Ishikawa (cell line): ENCODE measurements around the gene TMEM198.

ENCODE experiments used
- CEBPB ChIP-seq: IDR thresholded peaks from 2 replicates; pipeline ENCODE4 v1.6.1; 2012
- CREB1 ChIP-seq: IDR thresholded peaks from 2 replicates; pipeline ENCODE4 v1.6.1; 2012; ENCODE audit warnings: low read depth
- EGR1 ChIP-seq: IDR thresholded peaks from 2 replicates; pipeline ENCODE4 v1.6.1; 2012
- EP300 ChIP-seq: IDR thresholded peaks from 2 replicates; pipeline ENCODE4 v1.6.1; 2012; ENCODE audit warnings: borderline replicate concordance
- FOXM1 ChIP-seq: IDR thresholded peaks from 2 replicates; pipeline ENCODE4 v1.6.1; 2012; ENCODE audit warnings: low read depth, borderline replicate concordance
- MAX ChIP-seq: IDR thresholded peaks from 2 replicates; pipeline ENCODE4 v1.6.1; 2012
- NFIC ChIP-seq: IDR thresholded peaks from 2 replicates; pipeline ENCODE4 v1.6.1; 2012
- RAD21 ChIP-seq: IDR thresholded peaks from 2 replicates; pipeline ENCODE4 v1.6.1; 2012; ENCODE audit warnings: low read depth
- REST ChIP-seq: IDR thresholded peaks from 2 replicates; pipeline ENCODE4 v1.6.1; 2012; ENCODE audit warnings: low read depth, mild to moderate bottlenecking
- TAF1 ChIP-seq: IDR thresholded peaks from 2 replicates; pipeline ENCODE4 v1.6.1; 2012; ENCODE audit warnings: low read depth, mild to moderate bottlenecking
- TCF12 ChIP-seq: IDR thresholded peaks from 2 replicates; pipeline ENCODE4 v1.6.1; 2012; ENCODE audit warnings: low read depth
- TEAD4 ChIP-seq: IDR thresholded peaks from 2 replicates; pipeline ENCODE4 v1.6.1; 2012
- USF1 ChIP-seq: IDR thresholded peaks from 2 replicates; pipeline ENCODE4 v1.6.1; 2012
- YY1 ChIP-seq: IDR thresholded peaks from 2 replicates; pipeline ENCODE4 v1.6.1; 2012; ENCODE audit warnings: low read depth
- ZBTB7A ChIP-seq: IDR thresholded peaks from 2 replicates; pipeline ENCODE4 v1.6.1; 2012; ENCODE audit warnings: low read depth

TMEM198 gene

GRCh38 chr2:219553168-219553417 lies 9.3 kb downstream of the TMEM198 start:
- no peak for TF ChIP-seq EP300
- TF ChIP-seq CREB1 = no peak
- no peak for TF ChIP-seq REST
- no peak for TF ChIP-seq CEBPB
- TF ChIP-seq FOXM1 = no peak
- TF ChIP-seq USF1 = no peak
- TF ChIP-seq YY1 = no peak
- no peak for TF ChIP-seq ZBTB7A
- TF ChIP-seq TCF12 = no peak
- TF ChIP-seq RAD21 = no peak
- TF ChIP-seq MAX = no peak

GRCh38 chr2:219553463-219553963 lies 9.7 kb downstream of the TMEM198 start:
- TF ChIP-seq RAD21 (no peak), TAF1 (no peak), TCF12 (no peak), USF1 (no peak), MAX (no peak), EGR1 (no peak), YY1 (no peak), ZBTB7A (no peak), FOXM1 (no peak), EP300 (no peak), TEAD4 (no peak), CREB1 (no peak), NFIC (no peak), CEBPB (no peak), REST (no peak)

GRCh38 chr2:219554350-219554749 lies 10.5 kb downstream of the TMEM198 start:
- TF ChIP-seq CREB1 (no peak), EP300 (no peak), TEAD4 (no peak), ZBTB7A (no peak), YY1 (no peak), REST (no peak), RAD21 (no peak), TAF1 (no peak), EGR1 (no peak), NFIC (no peak), MAX (no peak), USF1 (no peak), TCF12 (no peak), FOXM1 (no peak), CEBPB (no peak)

GRCh38 chr2:219555956-219556355 lies 12.1 kb downstream of the TMEM198 start:
- TF ChIP-seq EP300 = no peak
- TF ChIP-seq USF1 = no peak
- no peak for TF ChIP-seq MAX
- TF ChIP-seq RAD21 = no peak
- no peak for TF ChIP-seq EGR1
- no peak for TF ChIP-seq YY1
- no peak for TF ChIP-seq FOXM1
- TF ChIP-seq TCF12 = no peak
- TF ChIP-seq NFIC = no peak
- TF ChIP-seq ZBTB7A = no peak
- no peak for TF ChIP-seq CEBPB
- TF ChIP-seq TAF1 = no peak
- TF ChIP-seq CREB1 = no peak
- no peak for TF ChIP-seq TEAD4
- no peak for TF ChIP-seq REST
